Stimulated activated CD8-positive, alpha-beta memory T cell treated with anti-CD3 and anti-CD28 coated beads, Interleukin-7, amount 100 ng/mL, for 24 hours (primary cell): Measurements from ENCODE around the gene CFAP45.
A peak's percentile ranks its signal among the peaks of the same experiment; 100 is the strongest.

Experiments used
- DNase-seq: peaks from one replicate; pipeline ENCODE4 v3.0.0-alpha.2; 2020; ENCODE audit warnings: low read depth

The CFAP45 gene

GRCh38 chr1:159849626-159850366 is 50.2 kb downstream of the CFAP45 start:
- no peak for DNase-seq

- no peak for DNase-seq
Observed at GRCh38 chr1:159848326-159848725, 51.6 kb downstream of the CFAP45 start.

- no peak for DNase-seq
Observed at GRCh38 chr1:159847231-159847630, 52.7 kb downstream of the CFAP45 start.

GRCh38 chr1:159845751-159846629 is 54.0 kb downstream of the CFAP45 start:
- no peak for DNase-seq

GRCh38 chr1:159843459-159843858 is 56.5 kb downstream of the CFAP45 start:
- no peak for DNase-seq

GRCh38 chr1:159841749-159842148 is 58.2 kb downstream of the CFAP45 start:
- DNase-seq, result no peak

GRCh38 chr1:159839116-159839849 is 60.7 kb downstream of the CFAP45 start:
- DNase-seq, result no peak

GRCh38 chr1:159838715-159839114 is 61.2 kb downstream of the CFAP45 start:
- DNase-seq, result no peak

- no peak for DNase-seq
Observed at GRCh38 chr1:159835862-159836525, 64.0 kb downstream of the CFAP45 start.

GRCh38 chr1:159835356-159835755 is 64.6 kb downstream of the CFAP45 start:
- no peak for DNase-seq

GRCh38 chr1:159832309-159832708 is 67.7 kb downstream of the CFAP45 start:
- DNase-seq, result no peak

GRCh38 chr1:159831412-159832141 is 68.4 kb downstream of the CFAP45 start:
- DNase-seq, result no peak

GRCh38 chr1:159830722-159831121 is 69.2 kb downstream of the CFAP45 start:
- DNase-seq, result no peak

GRCh38 chr1:159829822-159830465 is 70.0 kb downstream of the CFAP45 start:
- DNase-seq, result no peak

- no peak for DNase-seq
Observed at GRCh38 chr1:159829273-159829634, 70.7 kb downstream of the CFAP45 start.

GRCh38 chr1:159828581-159829272 is 71.2 kb downstream of the CFAP45 start:
- DNase-seq, result no peak

- no peak for DNase-seq
Observed at GRCh38 chr1:159828176-159828575, 71.8 kb downstream of the CFAP45 start.

GRCh38 chr1:159827549-159827948 is 72.4 kb downstream of the CFAP45 start:
- no peak for DNase-seq

- DNase-seq, result no peak
Observed at GRCh38 chr1:159827102-159827490, 72.9 kb downstream of the CFAP45 start.

- peak; percentile 43 for DNase-seq
Observed at GRCh38 chr1:159826441-159827101, 73.4 kb downstream of the CFAP45 start, which contains the start of gene SLAMF8. TSS of gene SLAMF8 (plus strand) at chr1:159826873. CDS start at chr1:159826899, 26 bp downstream.
